Activated CD4-positive, alpha-beta T cell treated with anti-CD3 and anti-CD28 coated beads for 1 hour (primary cell): ENCODE data around the gene COL27A1.

Experiments
- DNase-seq: peaks from one replicate; pipeline ENCODE4 v3.0.0-alpha.2; 2020

COL27A1 gene

GRCh38 chr9:114249424-114250234, 94.3 kb downstream of the COL27A1 start:
- DNase-seq = no peak

DNA sequence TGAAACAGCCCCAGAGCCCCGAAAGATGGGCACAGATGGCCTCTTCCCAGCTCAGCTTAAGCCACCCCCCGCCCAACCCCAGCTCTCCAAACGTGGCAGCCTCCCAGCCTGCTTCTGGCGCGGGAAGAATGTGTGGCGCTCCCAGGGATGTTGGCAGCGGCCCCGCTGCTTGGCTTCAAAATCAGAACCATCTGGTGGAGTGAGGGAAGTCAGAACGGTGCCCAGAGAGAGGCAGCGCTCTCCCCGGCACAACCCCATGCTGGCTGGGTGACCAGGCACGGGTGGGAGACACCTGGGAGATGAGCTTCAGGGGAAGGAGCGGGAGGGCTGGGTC, 94.9 kb downstream of the COL27A1 start:
- no peak for DNase-seq

DNA sequence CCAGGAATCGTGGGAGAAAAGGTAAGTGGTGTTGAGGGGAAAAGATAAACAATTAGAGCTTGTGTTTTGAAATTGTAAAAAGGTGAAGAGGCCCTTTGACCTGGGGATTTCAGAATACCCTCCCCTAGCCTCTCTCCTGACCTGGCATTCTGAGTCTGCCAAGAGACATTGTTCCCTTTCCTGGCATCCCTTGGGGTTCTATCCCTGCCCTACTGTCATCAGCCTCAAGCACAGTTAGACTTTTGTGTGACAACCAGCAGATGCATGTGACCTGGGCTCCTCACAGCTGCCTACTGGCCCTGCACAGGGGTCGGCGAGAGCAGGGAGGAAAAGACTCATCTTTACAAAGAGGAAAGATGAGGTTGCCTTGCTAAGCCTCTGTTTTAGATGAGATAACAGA, 95.3 kb downstream of the COL27A1 start:
- DNase-seq = no peak

- no peak for DNase-seq
Measured at GRCh38 chr9:114252394-114252793, 97.1 kb downstream of the COL27A1 start.

DNA sequence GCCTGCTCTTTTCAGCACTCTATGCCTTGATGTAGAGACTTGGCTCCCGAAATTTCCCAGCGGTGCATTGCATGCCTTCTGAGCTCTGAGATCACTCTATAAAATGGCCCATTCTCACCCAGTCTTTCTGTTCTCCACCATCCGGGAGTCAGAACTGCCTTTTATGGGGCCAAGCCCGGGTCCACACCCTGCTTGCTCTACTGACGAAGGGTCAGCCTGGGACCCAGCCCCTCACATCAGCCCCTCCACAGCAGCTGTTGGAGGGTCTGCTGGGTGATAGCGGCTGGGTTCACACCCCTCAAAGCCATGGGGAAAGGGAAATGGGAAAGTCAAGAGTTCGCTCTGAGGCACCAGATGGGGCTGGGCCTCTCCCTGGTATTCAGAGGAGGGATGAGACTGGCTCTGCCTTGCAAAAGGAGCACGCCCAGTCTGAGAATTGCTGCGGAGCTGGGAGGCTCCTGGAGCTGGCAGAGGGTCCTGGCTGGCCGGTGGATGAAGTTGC, 101.5 kb downstream of the COL27A1 start:
- DNase-seq = no peak

GRCh38 chr9:114258218-114258617, 102.9 kb downstream of the COL27A1 start:
- DNase-seq = no peak

- no peak for DNase-seq
Measured at GRCh38 chr9:114258866-114259797, 103.8 kb downstream of the COL27A1 start.

DNA sequence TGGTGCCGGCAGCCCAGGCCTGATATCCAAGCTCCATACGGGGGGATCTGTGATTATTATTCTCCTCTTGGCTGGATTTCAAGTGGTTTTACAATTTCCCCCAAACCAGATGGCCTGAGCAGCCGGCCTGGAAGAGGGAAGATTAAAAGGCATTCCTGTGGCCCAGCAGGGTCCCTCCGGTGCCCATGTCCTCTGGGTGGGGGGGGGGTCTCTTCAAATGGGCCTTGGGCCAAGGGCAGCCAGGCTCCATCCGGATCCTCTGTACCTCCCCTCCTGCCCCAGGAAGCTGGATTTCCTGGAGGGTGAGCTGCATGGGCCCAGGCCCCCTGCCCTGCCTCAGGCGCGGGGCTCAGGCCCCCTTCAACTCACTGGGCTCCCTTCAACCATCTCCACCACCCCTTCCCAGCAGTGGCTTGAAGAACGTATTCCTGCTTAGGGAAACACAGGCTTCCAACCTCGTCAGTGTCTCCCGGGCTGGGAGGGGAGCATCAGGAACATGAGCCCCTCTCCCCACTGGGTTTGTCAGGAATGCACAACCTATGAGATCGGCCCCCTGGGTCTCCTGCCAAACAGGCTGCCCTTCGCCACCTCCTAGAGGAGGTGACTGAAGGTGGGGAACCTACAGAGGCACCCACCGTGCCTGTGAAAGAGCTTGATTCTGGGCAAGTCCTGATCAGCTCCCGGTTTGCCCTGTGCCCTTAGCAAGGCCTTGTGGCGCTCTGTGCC, 104.6 kb downstream of the COL27A1 start:
- no peak for DNase-seq

GRCh38 chr9:114261026-114261425, 105.7 kb downstream of the COL27A1 start:
- no peak for DNase-seq

- no peak for DNase-seq
Measured at GRCh38 chr9:114261987-114262386, 106.7 kb downstream of the COL27A1 start.

- DNase-seq = no peak
Measured at GRCh38 chr9:114263853-114264510, 108.6 kb downstream of the COL27A1 start.

GRCh38 chr9:114264806-114265550, 109.6 kb downstream of the COL27A1 start:
- DNase-seq = no peak

DNA sequence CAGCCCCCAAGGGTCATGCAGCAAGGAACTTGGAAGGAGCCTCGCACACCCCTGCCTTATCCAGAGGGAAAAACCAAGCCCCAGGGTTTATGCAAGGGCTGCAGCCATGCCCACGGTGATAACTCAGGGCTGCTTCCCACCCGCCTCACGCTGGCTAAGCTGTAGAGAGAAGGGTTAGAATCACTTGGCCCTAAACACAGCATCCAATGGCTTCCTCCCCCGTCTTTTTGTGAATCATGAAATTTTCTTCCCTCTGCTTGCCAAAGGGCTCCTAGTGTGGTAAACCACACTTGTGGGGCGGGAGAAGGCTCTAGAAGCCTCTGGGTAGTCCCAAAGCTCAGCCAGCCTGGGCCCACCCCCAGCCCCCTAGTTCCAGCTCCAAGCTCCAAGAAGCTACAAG, 111.6 kb downstream of the COL27A1 start:
- no peak for DNase-seq

- no peak for DNase-seq
Measured at GRCh38 chr9:114269023-114269422, 113.7 kb downstream of the COL27A1 start.

GRCh38 chr9:114270120-114270975, 115.0 kb downstream of the COL27A1 start:
- no peak for DNase-seq

DNA sequence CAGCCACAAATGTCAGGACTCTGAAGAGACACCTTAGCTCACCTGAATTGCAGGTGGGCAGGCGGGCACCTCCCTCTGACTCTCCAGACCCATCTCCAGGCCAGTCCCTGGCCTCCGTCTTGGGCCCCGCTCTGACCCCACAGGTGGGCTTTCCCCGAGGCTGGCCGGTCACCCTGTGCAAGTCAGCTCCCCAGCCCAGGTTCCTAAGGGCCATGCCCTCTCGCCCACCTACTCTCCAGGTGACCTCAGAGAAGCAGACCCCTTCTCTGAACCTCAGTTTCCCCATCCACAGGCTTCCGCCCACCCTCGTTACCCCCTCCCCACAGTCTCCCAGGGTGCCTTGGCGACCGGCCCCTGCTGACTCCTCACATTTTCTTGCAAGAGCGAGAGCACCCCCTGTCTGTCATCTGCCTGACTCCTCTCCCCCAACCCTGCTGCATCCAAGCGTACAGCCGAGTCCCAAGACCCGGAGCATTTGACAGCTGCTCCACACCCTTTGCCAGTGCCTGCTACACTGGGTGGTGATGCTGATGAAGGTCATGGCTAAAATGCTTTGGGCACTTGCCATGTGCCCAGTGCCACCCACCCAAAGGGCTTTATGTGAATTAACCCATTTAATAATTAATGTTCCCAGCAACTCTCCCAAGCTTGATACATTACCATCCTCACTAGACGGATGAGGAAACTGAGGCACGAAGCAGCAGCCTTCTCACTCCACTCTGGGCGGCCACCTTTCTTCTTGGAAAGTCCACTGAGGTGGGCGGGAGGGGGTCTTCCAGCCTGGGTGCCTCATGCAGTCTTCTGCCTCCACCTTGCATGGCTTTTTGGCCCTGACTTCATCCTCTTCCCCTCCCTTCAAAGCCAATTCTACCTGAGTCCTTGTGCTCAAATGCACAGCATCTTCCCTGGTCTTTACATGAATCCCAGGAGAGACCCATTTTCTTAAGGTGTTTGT, 116.5 kb downstream of the COL27A1 start:
- DNase-seq = no peak

- DNase-seq = no peak
Measured at GRCh38 chr9:114272739-114273431, 117.5 kb downstream of the COL27A1 start.

DNA sequence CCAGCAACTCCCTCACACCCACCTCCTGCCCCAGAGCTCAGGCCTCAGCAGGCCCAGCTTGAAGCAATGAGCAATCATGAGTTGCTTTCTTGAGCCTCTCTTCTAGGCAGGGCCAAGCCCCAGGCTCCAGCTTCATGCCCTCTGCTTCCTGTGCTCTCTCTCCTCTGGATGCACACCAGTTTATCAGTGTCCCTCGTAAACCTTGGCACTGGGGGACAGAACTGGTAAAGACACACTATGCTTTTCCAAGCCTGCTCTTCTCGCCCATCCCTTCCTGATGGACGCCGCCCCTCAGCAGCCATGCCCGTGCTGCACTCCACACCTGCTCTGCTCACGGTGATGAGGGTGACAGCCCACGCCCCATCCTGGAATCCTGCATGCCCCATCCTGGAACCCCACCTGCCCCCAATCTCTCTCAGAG, 118.1 kb downstream of the COL27A1 start:
- no peak for DNase-seq

- no peak for DNase-seq
Measured at GRCh38 chr9:114274217-114274616, 118.9 kb downstream of the COL27A1 start.
